ENCODE results near the gene POLR2E. TPM values are rescaled to one million over a fixed set of nuclear protein-coding genes. Genes with fewer than 3 reads are reported as not detected.

POLR2E gene
- polyA plus RNA-seq, 1 experiment = 292 TPM

GRCh38 chr19:1139126-1139525, 44.0 kb upstream of the POLR2E start:
- Histone ChIP-seq H3K4me3 (ENCODE audit: low read depth, low read length) (no peak overlapping the region), H3K36me3 (ENCODE audit: control insufficient read depth, insufficient read depth, low read length) (peaks cover 26% of the 10 kb centered on the region), H3K27me3 (ENCODE audit: control insufficient read depth, insufficient read depth, low read length) (no peaks in the 10 kb centered on the region)
- no peak for TF ChIP-seq CTCF (IDR thresholded peaks at IDR 0.05; ENCODE audit: insufficient read depth, low read depth, low read length)
- POLR2A ChIA-PET = no interaction called here
- CTCF ChIA-PET = interaction anchor here (0.8 kb wide), 1 partner anchor 10 kb away, joined by 3 read pairs; no protein-coding TSS in a partner anchor
- no peak for DNase-seq (ENCODE audit: low read depth)

- TF ChIP-seq CTCF (IDR thresholded peaks at IDR 0.05; ENCODE audit: insufficient read depth, low read depth, low read length) = no peak
- ChIA-PET POLR2A (no interaction called here), CTCF (no interaction called here)
- DNase-seq (ENCODE audit: low read depth) = no peak
- H3K27me3 ChIP-seq (ENCODE audit: control insufficient read depth, insufficient read depth, low read length) = no peaks in the 10 kb centered on the region
- no peak overlapping the region for H3K4me3 ChIP-seq (ENCODE audit: low read depth, low read length)
- H3K36me3 ChIP-seq (ENCODE audit: control insufficient read depth, insufficient read depth, low read length) = peaks cover 23% of the 10 kb centered on the region
Observed at GRCh38 chr19:1138121-1138520, 42.9 kb upstream of the POLR2E start.

GRCh38 chr19:1136621-1137317, 41.6 kb upstream of the POLR2E start:
- H3K27me3 ChIP-seq (ENCODE audit: control insufficient read depth, insufficient read depth, low read length) = no peaks in the 10 kb centered on the region
- TF ChIP-seq CTCF (IDR thresholded peaks at IDR 0.05; ENCODE audit: insufficient read depth, low read depth, low read length) = no peak
- H3K36me3 ChIP-seq (ENCODE audit: control insufficient read depth, insufficient read depth, low read length) = peaks cover 20% of the 10 kb centered on the region
- ChIA-PET POLR2A (no interaction called here), CTCF (no interaction called here)
- no peak overlapping the region for H3K4me3 ChIP-seq (ENCODE audit: low read depth, low read length)
- no peak for DNase-seq (ENCODE audit: low read depth)

GRCh38 chr19:1136201-1136600, 41.0 kb upstream of the POLR2E start:
- CTCF ChIA-PET = interaction anchor here (3.0 kb wide), 1 partner anchor 23 kb away, joined by 10 read pairs; no protein-coding TSS in a partner anchor
- H3K4me3 ChIP-seq (ENCODE audit: low read depth, low read length) = no peak overlapping the region
- peaks cover 20% of the 10 kb centered on the region for H3K36me3 ChIP-seq (ENCODE audit: control insufficient read depth, insufficient read depth, low read length)
- no peak for TF ChIP-seq CTCF (IDR thresholded peaks at IDR 0.05; ENCODE audit: insufficient read depth, low read depth, low read length)
- DNase-seq (ENCODE audit: low read depth) = no peak
- POLR2A ChIA-PET = no interaction called here
- no peaks in the 10 kb centered on the region for H3K27me3 ChIP-seq (ENCODE audit: control insufficient read depth, insufficient read depth, low read length)

- Histone ChIP-seq H3K4me3 (ENCODE audit: low read depth, low read length) (no peak overlapping the region), H3K27me3 (ENCODE audit: control insufficient read depth, insufficient read depth, low read length) (no peaks in the 10 kb centered on the region), H3K36me3 (ENCODE audit: control insufficient read depth, insufficient read depth, low read length) (peaks cover 19% of the 10 kb centered on the region)
- no peak for TF ChIP-seq CTCF (IDR thresholded peaks at IDR 0.05; ENCODE audit: insufficient read depth, low read depth, low read length)
- ChIA-PET CTCF (interaction anchor here (0.9 to 3.0 kb wide), 2 partner anchors 19 to 22 kb away, joined by 3 to 10 read pairs; no protein-coding TSS in a partner anchor), POLR2A (no interaction called here)
- DNase-seq (ENCODE audit: low read depth) = no peak
Observed at GRCh38 chr19:1135454-1135853, 40.3 kb upstream of the POLR2E start.
